ENCODE results near the gene PRAME. TPM values are rescaled to one million over a fixed set of nuclear protein-coding genes. Genes with fewer than 3 reads are reported as not detected.
A peak's percentile ranks its signal among the peaks of the same experiment; 100 is the strongest.
"Not testable (repeated sequence)": the region's sequence is repeated elsewhere in the genome, so short reads cannot be mapped to it uniquely, and the experiment has no call there.

The PRAME gene
- 9.3 and 11.7 TPM in 2 replicates for total RNA-seq (2014; rRNA removed; shearing (Covaris generic))
- 45.9 and 47.4 TPM in 2 replicates for polyA plus RNA-seq (2014; cell fraction: nucleus; rRNA removed)

DNA sequence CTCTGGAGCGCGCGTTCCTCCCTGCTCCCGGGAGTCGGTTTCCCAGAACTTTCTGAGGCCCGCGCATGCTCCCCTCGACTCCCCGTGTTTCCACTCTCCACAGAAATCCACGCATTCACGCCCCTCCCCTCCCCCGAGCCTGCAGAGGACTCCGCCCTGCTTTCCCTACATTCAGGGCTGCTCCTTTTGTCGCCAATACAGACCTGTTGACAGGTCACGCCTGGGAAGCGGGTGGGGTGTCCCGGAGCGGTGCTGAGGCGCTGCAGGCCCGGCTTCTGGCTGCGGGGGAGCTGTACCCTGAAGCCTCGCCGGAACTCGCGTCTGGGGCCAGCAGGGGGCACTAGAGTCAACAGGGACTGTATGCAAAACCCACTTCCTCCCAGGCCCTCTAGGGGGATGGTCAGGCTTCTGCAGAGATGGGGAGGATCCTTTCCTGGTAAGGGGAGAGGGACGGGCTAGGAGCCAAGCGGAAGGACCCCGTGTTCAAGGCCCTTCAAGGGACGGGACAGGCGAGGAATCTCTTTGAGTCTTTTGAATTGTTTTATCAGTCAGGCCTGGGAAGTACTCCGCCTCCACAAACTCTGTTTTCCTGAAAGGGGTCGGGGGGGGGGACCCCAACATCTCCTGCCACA, at the start of gene PRAME:
TSS of gene PRAME (minus strand) at position 294 of the 632 bp plus-strand sequence. CDS start 2,433 bp downstream, outside the sequence.
- peak; percentile 81 for DNase-seq (ENCODE audit: extremely low read depth, low read depth)

- not testable (repeated sequence) for DNase-seq (ENCODE audit: extremely low read depth, low read depth)
Observed at GRCh38 chr22:22608022-22608421, 49.0 kb upstream of the PRAME start.

GRCh38 chr22:22605074-22605404, 46.0 kb upstream of the PRAME start:
- DNase-seq (ENCODE audit: extremely low read depth, low read depth): no peak

DNA sequence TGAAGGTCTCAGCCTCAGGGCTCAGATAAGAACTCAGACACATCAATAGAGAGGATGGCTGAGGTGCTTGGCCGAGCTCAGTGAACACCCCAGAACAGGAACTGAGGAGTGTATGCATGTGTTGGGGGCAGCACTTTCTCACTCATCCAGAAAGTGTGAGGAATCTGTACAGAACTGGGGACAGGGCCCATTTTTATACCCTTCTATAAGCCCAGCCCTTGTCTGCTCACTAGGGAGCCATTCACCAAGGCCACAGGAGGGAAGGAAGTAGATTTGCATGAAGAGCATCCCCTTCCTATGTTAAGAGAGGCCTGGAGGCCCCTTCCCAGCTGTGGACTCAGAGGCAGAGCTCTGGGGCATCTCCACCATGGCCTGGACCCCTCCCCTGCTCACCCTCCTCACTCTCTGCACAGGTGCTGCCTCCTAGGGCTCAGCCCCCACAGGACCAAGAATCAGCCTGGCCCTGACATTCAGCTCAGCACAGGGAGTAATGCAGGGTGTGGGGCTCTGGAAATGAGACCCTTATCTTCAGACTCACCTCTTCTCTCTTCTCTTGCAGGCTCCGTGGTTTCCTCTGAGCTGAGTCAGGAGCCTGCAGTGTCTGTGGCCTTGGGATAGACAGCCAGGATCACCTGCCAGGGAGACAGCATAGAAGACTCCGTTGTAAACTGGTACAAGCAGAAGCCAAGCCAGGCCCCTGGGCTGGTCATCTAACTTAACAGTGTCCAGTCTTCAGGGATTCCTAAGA, 45.4 kb upstream of the PRAME start:
- DNase-seq (ENCODE audit: extremely low read depth, low read depth): no peak

DNA sequence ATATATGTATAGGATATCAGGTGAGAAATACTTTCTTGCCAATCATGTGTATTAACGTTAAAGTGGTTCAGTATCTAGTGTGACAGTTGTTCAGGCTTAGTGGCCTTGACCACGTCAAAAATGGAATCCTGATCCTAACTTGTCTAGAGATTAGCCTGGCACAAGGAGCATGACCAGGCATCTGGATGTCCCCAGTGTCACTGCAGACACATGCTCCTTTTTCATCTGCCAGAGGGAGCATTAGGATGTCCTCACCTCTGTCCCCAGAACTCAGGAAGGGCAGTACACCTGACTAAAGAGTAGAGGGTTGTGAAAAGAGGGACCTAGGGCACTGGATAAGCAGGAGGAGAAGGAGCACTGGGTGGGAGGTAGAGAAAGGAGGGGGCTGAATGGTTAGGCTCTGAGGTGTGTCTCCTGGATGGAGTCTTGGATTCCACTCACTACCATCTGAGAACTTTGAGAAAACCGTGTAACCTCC, 44.4 kb upstream of the PRAME start:
- no peak for DNase-seq (ENCODE audit: extremely low read depth, low read depth)

DNA sequence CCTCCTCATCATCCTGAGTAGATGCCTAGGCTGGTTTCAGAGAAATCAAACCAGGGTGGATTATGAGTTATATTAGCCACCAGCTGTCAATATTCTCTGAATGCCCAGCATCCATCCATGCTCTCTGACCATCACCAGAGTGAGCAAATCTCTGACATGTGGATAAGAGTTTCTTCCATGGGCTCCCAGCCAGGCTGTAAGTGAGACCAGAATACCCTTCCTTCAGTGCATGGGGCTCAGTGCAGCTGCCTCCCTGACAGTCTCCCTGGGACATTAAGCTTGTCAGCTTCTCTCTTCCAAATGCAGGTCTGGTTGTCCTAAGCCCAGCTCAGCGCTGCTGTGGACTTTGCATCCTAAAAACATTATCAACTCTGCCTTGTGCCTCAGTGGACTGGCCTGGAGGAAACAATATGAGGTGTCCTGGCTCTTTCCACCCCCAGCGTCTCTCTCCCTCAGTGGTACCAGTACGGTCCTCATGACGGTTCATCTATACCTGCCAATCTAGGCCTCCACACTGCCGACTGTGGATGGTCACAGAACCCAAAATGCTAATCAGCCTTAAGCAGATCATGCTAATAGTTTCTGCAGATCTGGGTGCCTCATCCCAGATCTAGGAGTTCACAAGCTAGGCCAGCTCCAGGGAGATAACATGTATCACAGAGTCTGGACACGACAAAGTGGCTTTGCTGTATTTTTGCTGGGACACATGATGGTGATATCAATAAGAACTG, 41.6 kb upstream of the PRAME start:
- DNase-seq (ENCODE audit: extremely low read depth, low read depth): no peak

- DNase-seq (ENCODE audit: extremely low read depth, low read depth): no peak
Observed at GRCh38 chr22:22599248-22599647, 40.2 kb upstream of the PRAME start.

DNA sequence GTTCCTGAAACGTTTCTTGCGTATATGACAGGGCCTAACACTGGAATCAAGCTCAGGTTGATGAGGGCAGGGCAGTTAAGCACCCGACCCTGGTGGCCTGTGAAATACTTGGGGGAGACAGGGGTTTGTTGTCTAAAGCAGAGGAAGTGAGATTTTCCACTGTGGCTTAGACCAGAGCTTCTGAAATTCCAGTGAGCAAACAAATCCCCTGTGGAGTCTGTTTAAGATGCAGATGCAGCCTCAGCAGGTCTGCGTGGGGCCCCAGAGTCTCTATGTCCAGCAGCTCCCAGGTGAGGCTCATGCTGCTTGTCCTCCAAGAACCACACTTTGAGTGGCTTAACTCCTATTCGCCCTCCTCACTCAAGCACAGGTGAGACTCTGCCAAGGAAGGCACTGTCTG, 39.1 kb upstream of the PRAME start:
- DNase-seq (ENCODE audit: extremely low read depth, low read depth): no peak

DNA sequence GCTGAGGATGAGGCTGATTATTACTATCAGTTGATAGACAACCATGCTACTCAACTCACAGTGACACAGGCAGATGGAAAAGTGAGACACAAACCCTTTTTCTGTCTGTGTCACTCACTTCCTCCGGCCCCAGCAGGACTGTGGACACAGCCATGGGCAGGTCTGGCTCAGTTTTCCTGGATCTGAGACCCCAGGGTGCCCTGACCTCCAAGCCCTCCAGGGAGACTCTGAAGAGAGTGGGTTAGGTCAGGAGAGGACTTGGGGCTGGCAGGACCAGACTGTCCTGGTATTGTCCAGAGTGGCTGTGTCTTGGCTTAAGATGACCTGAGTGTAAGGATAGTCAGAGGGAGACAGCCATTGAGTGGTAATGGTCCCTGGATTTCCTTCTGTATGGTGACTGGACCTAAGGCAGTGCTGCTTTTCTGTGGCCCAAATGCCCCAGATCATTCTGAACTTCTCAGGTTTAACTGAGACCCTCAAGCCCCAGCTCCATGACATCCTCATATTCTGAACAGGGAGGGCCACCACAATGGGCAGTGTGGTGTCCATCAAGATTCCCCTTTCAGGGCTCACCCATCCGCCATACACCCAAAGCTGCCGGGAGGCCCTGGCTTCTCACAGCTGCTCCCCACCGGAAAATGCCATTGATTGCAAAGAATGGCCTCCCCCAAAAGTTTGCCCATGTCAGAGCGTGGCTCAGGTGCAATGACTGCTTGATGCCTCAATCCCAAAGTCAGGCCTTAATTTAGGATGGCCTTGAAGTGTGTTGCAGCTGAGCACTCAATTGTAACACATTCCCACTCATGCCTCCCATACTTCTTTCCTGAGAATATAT, 36.2 kb upstream of the PRAME start:
- no peak for DNase-seq (ENCODE audit: extremely low read depth, low read depth)

DNA sequence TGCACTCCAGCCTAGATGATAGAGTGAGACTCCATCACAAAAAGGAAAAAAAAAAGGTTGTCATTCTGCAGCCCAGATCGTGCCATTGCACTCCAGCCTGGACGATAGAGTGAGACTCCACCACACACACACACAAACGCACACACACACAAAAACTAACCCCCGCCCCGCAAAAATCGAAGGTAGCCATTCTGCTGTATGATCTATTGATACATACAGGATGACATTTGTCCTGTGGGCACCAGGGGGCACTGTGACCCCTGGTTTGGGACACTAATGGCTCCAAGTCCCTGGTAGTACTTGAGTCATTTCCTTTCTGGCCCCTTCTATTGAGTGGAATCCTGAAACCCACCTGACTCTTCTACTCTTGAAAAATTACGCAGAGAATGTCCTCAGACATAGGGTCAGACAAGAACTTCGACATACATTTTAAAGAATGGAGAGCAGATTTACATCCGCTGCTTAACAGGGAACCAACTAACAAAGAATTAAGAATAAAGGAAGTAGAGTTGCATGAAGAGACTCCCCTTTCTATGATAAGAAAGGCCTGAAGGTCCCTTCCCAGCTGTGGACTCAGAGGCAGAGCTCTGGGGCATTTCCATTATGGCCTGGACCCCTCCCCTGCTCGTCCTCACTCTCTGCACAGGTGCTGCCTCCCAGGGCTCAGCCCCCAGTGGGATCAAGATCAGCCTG, 35.0 kb upstream of the PRAME start:
- peak; percentile 23 for DNase-seq (ENCODE audit: extremely low read depth, low read depth)

DNA sequence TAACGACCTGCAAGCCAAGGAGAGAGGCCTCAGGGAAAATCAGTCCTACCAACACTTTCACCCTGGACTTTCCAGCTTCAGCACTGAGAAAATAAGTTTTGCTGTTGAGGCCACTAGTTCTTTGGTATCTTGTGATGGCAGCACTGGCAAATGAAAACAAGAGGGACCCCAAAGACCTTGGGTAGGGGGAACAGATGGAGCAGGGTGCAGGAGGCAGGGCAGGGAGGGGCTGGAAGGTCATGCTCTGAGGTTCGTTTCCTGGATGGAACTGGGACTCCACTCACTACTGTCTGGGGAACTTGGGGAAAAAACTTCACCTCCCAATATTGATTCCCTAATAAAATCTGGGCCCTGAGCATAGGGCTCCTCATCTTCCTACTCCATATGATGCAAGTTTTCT, 34.2 kb upstream of the PRAME start:
- no peak for DNase-seq (ENCODE audit: extremely low read depth, low read depth)

DNA sequence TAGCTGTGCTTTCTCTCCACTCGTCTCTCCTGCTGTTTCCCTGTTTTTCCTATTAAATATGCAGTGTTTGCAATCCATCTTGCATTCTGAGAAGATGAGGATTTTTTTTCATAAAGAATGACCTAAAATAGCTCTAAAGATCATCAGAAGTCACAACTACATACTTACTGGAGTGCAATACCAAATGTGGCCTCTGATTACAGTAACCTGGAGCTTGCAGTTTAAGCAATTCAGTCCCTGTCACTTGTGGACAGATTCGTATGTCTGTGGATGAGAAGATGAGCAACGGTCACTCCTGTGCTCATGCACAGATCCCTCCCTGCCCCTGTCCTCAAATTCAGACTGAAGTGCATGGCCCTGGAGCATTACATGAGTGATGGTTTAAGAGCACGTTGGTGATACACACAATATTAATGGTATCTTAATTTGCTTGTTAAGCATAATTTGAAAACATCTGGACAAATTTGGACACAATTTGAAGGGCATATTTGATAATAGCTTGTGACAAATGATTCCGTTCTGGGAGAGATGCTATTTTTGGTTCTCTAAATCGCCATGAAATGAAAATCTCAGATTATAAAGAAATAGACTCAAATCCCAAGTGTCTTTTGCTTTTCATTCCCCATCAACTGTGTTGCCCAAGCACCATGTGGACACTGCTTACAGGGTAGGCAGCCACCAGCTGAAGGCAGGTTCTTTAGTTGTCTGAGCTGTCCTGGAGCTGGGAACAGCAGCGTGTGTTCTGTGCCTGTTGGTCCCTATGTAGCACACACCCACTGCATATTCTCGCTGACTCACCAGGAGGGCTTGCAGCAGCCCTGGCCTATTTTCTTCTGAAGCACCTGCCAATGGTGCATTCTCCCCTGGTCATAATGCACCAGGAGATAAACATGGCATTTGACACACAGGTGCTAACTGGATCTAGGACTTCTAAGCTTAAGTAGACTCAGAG, 32.6 kb upstream of the PRAME start:
- DNase-seq (ENCODE audit: extremely low read depth, low read depth): no peak

GRCh38 chr22:22590136-22590891, 31.2 kb upstream of the PRAME start:
- no peak for DNase-seq (ENCODE audit: extremely low read depth, low read depth)

DNA sequence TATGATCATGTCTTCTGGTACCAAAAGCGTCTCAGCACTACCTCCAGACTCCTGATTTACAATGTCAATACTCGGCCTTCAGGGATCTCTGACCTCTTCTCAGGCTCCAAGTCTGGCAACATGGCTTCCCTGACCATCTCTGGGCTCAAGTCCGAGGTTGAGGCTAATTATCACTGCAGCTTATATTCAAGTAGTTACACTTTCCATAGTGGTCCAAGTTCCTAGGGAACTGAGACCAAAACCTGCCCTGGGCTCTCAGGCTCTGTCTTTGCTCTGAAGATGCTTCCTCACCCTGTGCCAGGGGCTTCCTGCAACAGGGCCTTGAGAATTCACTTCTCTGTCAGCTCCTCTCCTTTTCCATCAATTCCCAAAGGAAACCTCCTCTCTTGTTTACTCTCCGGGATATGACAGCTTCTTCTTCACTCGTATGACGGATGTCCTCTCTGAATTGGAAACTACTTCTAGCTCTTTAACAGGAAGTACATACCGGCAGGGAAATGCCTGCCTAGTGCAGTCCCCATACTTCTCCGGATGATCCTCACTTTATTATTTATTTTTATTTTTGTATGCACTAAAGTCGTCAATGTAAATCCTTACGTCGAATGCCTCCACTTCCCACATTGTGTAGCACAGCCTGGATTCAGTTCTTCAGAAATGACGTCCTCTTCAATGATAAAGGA, 29.6 kb upstream of the PRAME start:
- no peak for DNase-seq (ENCODE audit: extremely low read depth, low read depth)

GRCh38 chr22:22587577-22588188, 28.6 kb upstream of the PRAME start:
- no peak for DNase-seq (ENCODE audit: extremely low read depth, low read depth)

GRCh38 chr22:22584722-22585121, 25.7 kb upstream of the PRAME start:
- DNase-seq (ENCODE audit: extremely low read depth, low read depth): no peak

- DNase-seq (ENCODE audit: extremely low read depth, low read depth): no peak
Observed at GRCh38 chr22:22583030-22583429, 24.0 kb upstream of the PRAME start.
